Activated CD8-positive, alpha-beta T cell treated with anti-CD3 and anti-CD28 coated beads for 36 hours (primary cell): ENCODE data around the gene ECSIT. TPM values are rescaled to one million over a fixed set of nuclear protein-coding genes. Genes with fewer than 3 reads are reported as not detected.

Experiments
- ATAC-seq: fragments of 200-7000 bp; cut with Tn5 transposase; one replicate; pipeline ENCODE4 v1.10.0; 2021; ENCODE audit warnings: mild to moderate bottlenecking, moderate library complexity
- CTCF ChIA-PET: fragments of 350-600 bp; sonication (Branson Sonifier 250); formaldehyde crosslinking; loops from one replicate; lab custom pipeline; 2021; ENCODE audit warnings: antibody characterized with exemption; lab: Charles Lee
- POLR2A ChIA-PET: fragments of 350-600 bp; sonication (Branson Sonifier 250); formaldehyde crosslinking; loops from one replicate; lab custom pipeline; 2021; ENCODE audit warnings: antibody characterized with exemption; lab: Charles Lee
- DNase-seq: peaks from one replicate; pipeline ENCODE4 v3.0.0-alpha.2; 2020
- H3K27ac Mint-ChIP-seq: one replicate; pipeline ENCODE4 v1.8.0; 2021; ENCODE audit warnings: mild to moderate bottlenecking, mixed read lengths
- H3K27me3 Mint-ChIP-seq: one replicate; pipeline ENCODE4 v1.8.0; 2021; ENCODE audit warnings: mixed read lengths
- H3K36me3 Mint-ChIP-seq: one replicate; pipeline ENCODE4 v1.8.0; 2021; ENCODE audit warnings: low read depth, mixed read lengths
- H3K4me1 Mint-ChIP-seq: one replicate; pipeline ENCODE4 v1.8.0; 2021; ENCODE audit warnings: low read depth, mixed read lengths
- H3K4me3 Mint-ChIP-seq: one replicate; pipeline ENCODE4 v1.8.0; 2021; ENCODE audit warnings: mild to moderate bottlenecking, moderate library complexity, mixed read lengths
- H3K9me3 Mint-ChIP-seq: one replicate; pipeline ENCODE4 v1.8.0; 2021; ENCODE audit warnings: mixed read lengths
- CTCF ChIP-seq: fragments of 200-600 bp; IDR thresholded peaks from one replicate; pipeline ENCODE4 v1.8.0; 2022; ENCODE audit warnings: antibody characterized with exemption, mild to moderate bottlenecking
- intact Hi-C: fragments of 100-400 bp; cut with micrococcal nuclease; formaldehyde crosslinking; loops from one replicate; pipeline ENCODE4 v1.10.0; 2022
- total RNA-seq, 2 experiments: library from RNA; stranded (reverse); gene quantifications; one replicate each; pipeline ENCODE4 v1.2.3, GENCODE V29; 2021

The ECSIT gene
- total RNA-seq, 2 experiments from 2014 or later, result 51.2 to 53.9 TPM

- no peaks in the 10 kb centered on the region for H3K9me3 Mint-ChIP-seq
- H3K4me3 Mint-ChIP-seq, result no peak overlapping the region
- no peak overlapping the region for H3K27ac Mint-ChIP-seq
- DNase-seq (no peak), ATAC-seq (no peak)
- CTCF ChIA-PET, result interaction anchor here (1.4 kb wide), 1 partner anchor 26 kb away, joined by 3 read pairs; no protein-coding TSS in a partner anchor
- peaks cover 14% of the 10 kb centered on the region for H3K27me3 Mint-ChIP-seq
- TF ChIP-seq CTCF, result no peak
- POLR2A ChIA-PET, result no interaction called here
- intact Hi-C loops, result no loop called here
- H3K36me3 Mint-ChIP-seq, result no peaks in the 10 kb centered on the region
- H3K4me1 Mint-ChIP-seq, result peaks cover 26% of the 10 kb centered on the region
Measured at GRCh38 chr19:11534538-11534937, 5.6 kb upstream of the ECSIT start.

- peaks cover 2% of the 10 kb centered on the region for H3K27me3 Mint-ChIP-seq
- TF ChIP-seq CTCF, result no peak
- POLR2A ChIA-PET, result no interaction called here
- H3K4me3 Mint-ChIP-seq, result no peak overlapping the region
- DNase-seq (peak; percentile 74), ATAC-seq (peak; percentile 6)
- H3K9me3 Mint-ChIP-seq, result no peaks in the 10 kb centered on the region
- CTCF ChIA-PET, result interaction anchor here (1.9 kb wide), 1 partner anchor 48 kb away, joined by 4 read pairs; no protein-coding TSS in a partner anchor
- H3K27ac Mint-ChIP-seq, result no peak overlapping the region
- H3K4me1 Mint-ChIP-seq, result peaks cover 31% of the 10 kb centered on the region
- intact Hi-C loops, result no loop called here
- peaks cover 5% of the 10 kb centered on the region for H3K36me3 Mint-ChIP-seq
Measured at GRCh38 chr19:11530432-11530831, 1.5 kb upstream of the ECSIT start.

- no peaks in the 10 kb centered on the region for H3K27me3 Mint-ChIP-seq
- DNase-seq (no peak), ATAC-seq (peak; percentile 20)
- H3K9me3 Mint-ChIP-seq, result no peaks in the 10 kb centered on the region
- H3K36me3 Mint-ChIP-seq, result peaks cover 19% of the 10 kb centered on the region
- no peak overlapping the region for H3K27ac Mint-ChIP-seq
- no peak overlapping the region for H3K4me3 Mint-ChIP-seq
- CTCF ChIA-PET, result interaction anchor here (1.0 kb wide), 1 partner anchor 17 kb away, joined by 3 read pairs; no protein-coding TSS in a partner anchor
- peaks cover 2% of the 10 kb centered on the region for H3K4me1 Mint-ChIP-seq
- intact Hi-C loops, result no loop called here
- POLR2A ChIA-PET, result interaction anchor here (0.8 kb wide), 1 partner anchor 34 kb away, joined by 3 read pairs; no protein-coding TSS in a partner anchor
- no peak for TF ChIP-seq CTCF
Measured at GRCh38 chr19:11519138-11519537, 9.8 kb downstream of the ECSIT start.

GRCh38 chr19:11513946-11514345 is 15.0 kb downstream of the ECSIT start:
- Mint-ChIP-seq H3K27ac (no peak overlapping the region), H3K36me3 (peaks cover 19% of the 10 kb centered on the region), H3K27me3 (no peaks in the 10 kb centered on the region), H3K9me3 (no peaks in the 10 kb centered on the region), H3K4me3 (no peak overlapping the region), H3K4me1 (no peaks in the 10 kb centered on the region)
- ATAC-seq (no peak), DNase-seq (no peak)
- intact Hi-C loops, result no loop called here
- TF ChIP-seq CTCF, result no peak
- POLR2A ChIA-PET, result no interaction called here
- CTCF ChIA-PET, result no interaction called here

GRCh38 chr19:11510444-11510843 is 18.5 kb downstream of the ECSIT start:
- Mint-ChIP-seq H3K4me1 (peaks cover 5% of the 10 kb centered on the region), H3K9me3 (no peaks in the 10 kb centered on the region), H3K27ac (no peak overlapping the region), H3K36me3 (peaks cover 22% of the 10 kb centered on the region), H3K27me3 (no peaks in the 10 kb centered on the region), H3K4me3 (no peak overlapping the region)
- intact Hi-C loops, result no loop called here
- TF ChIP-seq CTCF, result no peak
- DNase-seq (no peak), ATAC-seq (no peak)
- POLR2A ChIA-PET, result interaction anchor here (1.0 kb wide), 1 partner anchor 18 kb away, joined by 3 read pairs; no protein-coding TSS in a partner anchor
- CTCF ChIA-PET, result no interaction called here
